Prostate gland (tissue), 2 donors: ENCODE results near the gene EDDM13. TPM values are rescaled to one million over a fixed set of nuclear protein-coding genes. Genes with fewer than 3 reads are reported as not detected.

Source experiments
- DNase-seq: peaks from one replicate; pipeline ENCODE4 v3.0.0-alpha.2; 2019; ENCODE audit warnings: low spot score
- H3K27ac ChIP-seq, 2 donors: fragments of 200-600 bp; sonication (generic); 2 replicates each; pipeline ENCODE4 v1.5.1; 2017 to 2019
- H3K27me3 ChIP-seq: fragments of 200-600 bp; sonication (generic); replicated peaks from 2 replicates; pipeline ENCODE4 v1.5.1; 2019; ENCODE audit not compliant: insufficient read depth
- H3K36me3 ChIP-seq, 2 donors: fragments of 200-600 bp; sonication (generic); 1 replicate in 1 of 2; 2 replicates in 1 of 2; pipeline versions ENCODE4 v1.5.1 to v1.8.1; 2017 to 2019
- H3K4me1 ChIP-seq: fragments of 200-600 bp; sonication (generic); replicated peaks from 2 replicates; pipeline ENCODE4 v1.5.1; 2019
- H3K4me3 ChIP-seq, 2 donors: fragments of 200-600 bp; sonication (generic); 2 replicates each; pipeline ENCODE4 v1.5.1; 2017 to 2019
- H3K9me3 ChIP-seq: fragments of 200-600 bp; sonication (generic); 2 replicates; pipeline ENCODE4 v1.5.1; 2017
- POLR2A ChIP-seq: fragments of 450-650 bp; IDR thresholded peaks from one replicate; pipeline ENCODE4 v1.6.1; 2016; ENCODE audit warnings: antibody characterized with exemption, mild to moderate bottlenecking
- POLR2AphosphoS5 ChIP-seq: sonication (generic); formaldehyde crosslinking; IDR thresholded peaks from one replicate; pipeline ENCODE4 v1.6.1; 2017; ENCODE audit warnings: antibody characterized with exemption
- WGBS: methylation state at CpG from one replicate; pipeline ENCODE4 v1.1.5; 2018; 5-methylcytosine and 5-hydroxymethylcytosine counted together
- intact Hi-C: fragments of 100-400 bp; cut with DNase I; formaldehyde crosslinking; loops from one replicate; pipeline ENCODE4 v1.14.2; 2022
- total RNA-seq, 2 donors: library from RNA; depleted of rRNA; stranded (reverse); fragments of >200 nt; gene quantifications; one replicate each; pipeline ENCODE4 v1.1.0, GENCODE V29; 2016
- TF ChIP-seq, protein P1 (sequence below), 4 experiments: fragments of 200-600 bp in 2 of 4; fragments of 450-650 bp in 2 of 4; sonication (generic) in 2 of 4; IDR thresholded peaks; 1 replicate in 3 of 4; 2 replicates in 1 of 4; pipeline ENCODE4 v1.5.1; 2016 to 2019; ENCODE audit warnings: antibody characterized with exemption in 4 of 4, mild to moderate bottlenecking in 2 of 4, moderate library complexity in 2 of 4

EDDM13 gene
- total RNA-seq, 2 donors from 2014 or later: not detected

DNA sequence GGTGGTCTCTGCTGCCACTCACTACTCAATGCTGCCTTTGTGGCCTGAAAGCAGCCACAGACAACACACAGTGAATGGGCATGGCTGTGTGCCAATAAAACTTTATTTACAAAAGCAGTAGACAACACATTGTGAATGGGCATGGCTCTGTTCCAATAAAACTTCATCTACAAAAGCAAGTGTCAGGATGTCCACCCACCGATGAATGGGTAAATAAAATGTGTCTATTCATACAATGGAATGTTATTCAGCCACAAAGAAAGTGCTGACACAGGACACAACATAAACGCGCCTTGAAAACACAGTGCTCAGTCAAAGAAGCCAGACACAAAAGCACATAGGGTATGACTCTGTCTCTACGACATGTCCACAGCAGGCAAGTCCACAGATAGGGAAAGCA lies 22.0 kb downstream of the EDDM13 start:
- no peak for TF ChIP-seq POLR2A
- TF ChIP-seq POLR2AphosphoS5: no peak
- TF ChIP-seq, protein P1, sequence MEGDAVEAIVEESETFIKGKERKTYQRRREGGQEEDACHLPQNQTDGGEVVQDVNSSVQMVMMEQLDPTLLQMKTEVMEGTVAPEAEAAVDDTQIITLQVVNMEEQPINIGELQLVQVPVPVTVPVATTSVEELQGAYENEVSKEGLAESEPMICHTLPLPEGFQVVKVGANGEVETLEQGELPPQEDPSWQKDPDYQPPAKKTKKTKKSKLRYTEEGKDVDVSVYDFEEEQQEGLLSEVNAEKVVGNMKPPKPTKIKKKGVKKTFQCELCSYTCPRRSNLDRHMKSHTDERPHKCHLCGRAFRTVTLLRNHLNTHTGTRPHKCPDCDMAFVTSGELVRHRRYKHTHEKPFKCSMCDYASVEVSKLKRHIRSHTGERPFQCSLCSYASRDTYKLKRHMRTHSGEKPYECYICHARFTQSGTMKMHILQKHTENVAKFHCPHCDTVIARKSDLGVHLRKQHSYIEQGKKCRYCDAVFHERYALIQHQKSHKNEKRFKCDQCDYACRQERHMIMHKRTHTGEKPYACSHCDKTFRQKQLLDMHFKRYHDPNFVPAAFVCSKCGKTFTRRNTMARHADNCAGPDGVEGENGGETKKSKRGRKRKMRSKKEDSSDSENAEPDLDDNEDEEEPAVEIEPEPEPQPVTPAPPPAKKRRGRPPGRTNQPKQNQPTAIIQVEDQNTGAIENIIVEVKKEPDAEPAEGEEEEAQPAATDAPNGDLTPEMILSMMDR (IDR thresholded peaks at IDR 0.05): no peak
- Histone ChIP-seq H3K4me3 (no peak overlapping the region), H3K9me3 (no peaks in the 10 kb centered on the region), H3K36me3 (no peaks in the 10 kb centered on the region), H3K4me1 (no peaks in the 10 kb centered on the region), H3K27ac (no peak overlapping the region), H3K27me3 (no peaks in the 10 kb centered on the region)
- DNase-seq: no peak
- 68% methylated on average over 4 of the region's 4 CpGs for WGBS
- intact Hi-C loops: no loop called here

DNA sequence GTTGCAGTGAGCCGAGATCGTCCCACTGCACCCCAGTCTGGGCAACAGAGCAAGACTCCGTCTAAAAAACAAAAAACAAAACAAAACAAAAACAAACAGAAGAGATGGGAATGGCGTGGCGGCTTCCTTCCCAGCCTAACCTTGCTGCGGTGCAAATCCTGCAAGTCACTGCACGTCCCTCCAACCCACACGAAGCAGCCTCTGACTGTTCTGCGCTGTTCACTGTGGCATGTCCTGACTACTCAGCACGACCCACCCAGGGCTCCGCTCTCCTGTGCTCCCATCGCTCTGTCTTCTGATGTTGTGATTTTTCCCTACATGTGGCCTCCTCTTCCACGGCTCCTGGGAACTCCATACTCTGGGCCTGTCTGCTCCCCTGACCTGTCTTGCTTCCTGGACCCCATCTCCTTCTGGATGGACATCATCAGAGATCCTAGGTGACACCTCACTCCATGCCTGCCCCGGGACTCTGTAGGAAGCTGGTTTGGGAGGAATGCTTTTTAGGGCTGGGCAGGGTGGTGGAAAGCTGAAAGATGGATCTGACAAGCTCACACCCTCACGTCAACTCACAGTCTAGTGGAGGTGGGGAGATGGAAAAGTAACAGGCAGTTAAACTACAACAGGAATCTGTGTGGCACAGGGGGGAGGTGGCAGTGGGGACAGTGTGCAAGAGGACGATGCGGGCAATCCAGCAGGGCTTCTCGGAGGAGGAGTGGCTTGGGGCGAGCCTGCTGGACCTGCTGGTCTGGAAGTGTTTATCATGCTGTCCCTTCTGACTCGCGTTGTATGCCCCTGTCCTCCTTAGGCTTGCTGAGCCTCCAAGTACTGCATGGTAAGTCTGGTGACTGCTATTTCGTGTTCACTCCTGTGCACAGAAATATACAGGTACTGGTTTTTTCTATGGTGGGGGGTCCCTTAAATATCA lies 23.2 kb downstream of the EDDM13 start:
- 70% methylated on average over 22 of the region's 22 CpGs for WGBS
- TF ChIP-seq POLR2A (no peak), POLR2AphosphoS5 (no peak)
- TF ChIP-seq, protein P1 (IDR thresholded peaks at IDR 0.05): no peak
- Histone ChIP-seq H3K27me3 (no peaks in the 10 kb centered on the region), H3K36me3 (no peaks in the 10 kb centered on the region), H3K4me3 (no peak overlapping the region), H3K4me1 (no peaks in the 10 kb centered on the region), H3K9me3 (no peaks in the 10 kb centered on the region), H3K27ac (no peak overlapping the region)
- intact Hi-C loops: no loop called here
- DNase-seq: no peak

DNA sequence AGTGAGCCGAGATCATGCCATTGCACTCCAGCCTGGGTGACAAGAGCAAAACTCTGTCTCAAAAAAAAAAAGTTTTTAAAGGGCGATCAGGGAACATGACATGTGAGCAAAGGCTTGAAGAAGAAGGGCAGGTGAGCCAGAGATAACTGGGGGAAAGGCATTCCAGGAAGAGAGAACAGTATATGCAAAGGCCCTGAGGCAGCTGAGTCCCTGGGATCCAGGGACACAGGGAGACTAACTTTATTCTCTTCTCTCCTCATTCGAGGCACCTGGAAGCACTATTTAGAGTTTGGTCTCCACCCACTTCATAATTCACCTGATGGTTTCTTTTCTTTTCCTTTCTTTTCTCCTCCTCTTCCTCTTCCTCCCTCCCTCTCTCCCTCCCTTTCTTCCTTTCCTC lies 24.5 kb downstream of the EDDM13 start:
- 92% methylated on average over 3 of the region's 3 CpGs for WGBS
- H3K27ac ChIP-seq: no peak overlapping the region
- H3K36me3 ChIP-seq: no peaks in the 10 kb centered on the region
- H3K27me3 ChIP-seq: no peaks in the 10 kb centered on the region
- no peaks in the 10 kb centered on the region for H3K4me1 ChIP-seq
- intact Hi-C loops: no loop called here
- no peak for DNase-seq
- no peak overlapping the region for H3K4me3 ChIP-seq
- no peaks in the 10 kb centered on the region for H3K9me3 ChIP-seq
- TF ChIP-seq, protein P1 (IDR thresholded peaks at IDR 0.05): no peak
- no peak for TF ChIP-seq POLR2A
- no peak for TF ChIP-seq POLR2AphosphoS5

DNA sequence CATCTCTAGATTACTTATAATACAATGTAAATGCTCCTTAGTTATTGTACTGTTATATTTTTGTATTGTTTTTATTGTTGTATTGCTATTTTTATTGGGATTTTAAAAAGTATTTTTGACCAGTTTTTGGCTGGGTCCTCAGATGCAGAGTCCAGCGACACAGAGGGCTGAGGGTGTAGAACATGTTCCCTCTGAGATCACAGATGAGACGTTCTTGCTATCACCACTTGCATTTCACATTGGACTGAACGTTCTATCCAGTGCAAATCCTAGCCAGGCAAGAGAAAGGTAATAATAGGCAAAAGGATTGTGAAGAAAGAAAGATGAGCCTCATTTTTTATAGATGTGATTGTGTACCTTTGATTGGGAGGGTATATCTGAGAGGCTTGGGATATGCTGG lies 27.1 kb downstream of the EDDM13 start:
- no peak for TF ChIP-seq POLR2A
- TF ChIP-seq POLR2AphosphoS5: no peak
- TF ChIP-seq, protein P1 (IDR thresholded peaks at IDR 0.05): no peak
- Histone ChIP-seq H3K4me3 (no peak overlapping the region), H3K36me3 (no peaks in the 10 kb centered on the region), H3K27me3 (no peaks in the 10 kb centered on the region), H3K9me3 (no peaks in the 10 kb centered on the region), H3K4me1 (no peaks in the 10 kb centered on the region), H3K27ac (no peak overlapping the region)
- WGBS: 43% methylated on average over 3 of the region's 3 CpGs
- intact Hi-C loops: no loop called here
- no peak for DNase-seq

DNA sequence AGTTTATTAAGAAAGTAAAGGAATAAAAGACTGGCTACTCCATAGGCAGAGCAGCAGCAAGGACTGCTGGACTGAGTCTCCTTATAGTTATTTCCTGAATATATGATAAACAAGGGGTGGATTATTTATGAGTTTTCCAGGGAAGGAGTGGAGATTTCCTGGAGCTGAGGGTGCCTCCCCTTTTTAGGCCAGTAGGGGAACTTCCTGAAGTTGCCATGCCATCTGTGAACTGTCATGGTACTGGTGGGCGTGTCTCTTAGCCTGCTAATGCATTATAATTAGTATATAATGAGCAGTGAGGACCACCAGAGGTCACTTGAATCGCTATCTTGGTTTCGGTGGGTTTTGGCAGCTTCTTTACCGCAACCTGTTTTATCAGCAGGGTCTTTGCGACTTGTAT lies 28.6 kb downstream of the EDDM13 start:
- H3K4me1 ChIP-seq: no peaks in the 10 kb centered on the region
- no peaks in the 10 kb centered on the region for H3K27me3 ChIP-seq
- no peak overlapping the region for H3K4me3 ChIP-seq
- TF ChIP-seq POLR2AphosphoS5 (no peak), POLR2A (no peak)
- TF ChIP-seq, protein P1 (IDR thresholded peaks at IDR 0.05): no peak
- intact Hi-C loops: no loop called here
- WGBS: 67% methylated on average over 5 of the region's 5 CpGs
- DNase-seq: no peak
- H3K36me3 ChIP-seq: no peaks in the 10 kb centered on the region
- no peaks in the 10 kb centered on the region for H3K9me3 ChIP-seq
- no peak overlapping the region for H3K27ac ChIP-seq
